Stimulated activated CD8-positive, alpha-beta memory T cell treated with anti-CD3 and anti-CD28 coated beads, Interleukin-15, amount 100 ng/mL, for 1 hour (primary cell): Measurements from ENCODE around the gene ING4.

Source experiments
- DNase-seq: peaks from one replicate; pipeline ENCODE4 v3.0.0-alpha.2; 2020; ENCODE audit warnings: low read depth

Gene ING4

GRCh38 chr12:6606331-6607131 is 56.4 kb downstream of the ING4 start:
- no peak for DNase-seq

- no peak for DNase-seq
These were observed 57.2 kb downstream of the ING4 start for GRCh38 chr12:6605421-6606330.

GRCh38 chr12:6604259-6605029 is 58.5 kb downstream of the ING4 start:
- no peak for DNase-seq

GRCh38 chr12:6603095-6603567 is 59.8 kb downstream of the ING4 start:
- DNase-seq: no peak

- DNase-seq: no peak
These were observed 60.4 kb downstream of the ING4 start for GRCh38 chr12:6602526-6602925.
